Astrocyte of the hippocampus (primary cell): Measurements from ENCODE around the gene ORC3.

Source experiments
- DNase-seq: peaks from one replicate; pipeline ENCODE4 v3.0.0; 2011; ENCODE audit warnings: low read depth, low spot score

The ORC3 gene

DNA sequence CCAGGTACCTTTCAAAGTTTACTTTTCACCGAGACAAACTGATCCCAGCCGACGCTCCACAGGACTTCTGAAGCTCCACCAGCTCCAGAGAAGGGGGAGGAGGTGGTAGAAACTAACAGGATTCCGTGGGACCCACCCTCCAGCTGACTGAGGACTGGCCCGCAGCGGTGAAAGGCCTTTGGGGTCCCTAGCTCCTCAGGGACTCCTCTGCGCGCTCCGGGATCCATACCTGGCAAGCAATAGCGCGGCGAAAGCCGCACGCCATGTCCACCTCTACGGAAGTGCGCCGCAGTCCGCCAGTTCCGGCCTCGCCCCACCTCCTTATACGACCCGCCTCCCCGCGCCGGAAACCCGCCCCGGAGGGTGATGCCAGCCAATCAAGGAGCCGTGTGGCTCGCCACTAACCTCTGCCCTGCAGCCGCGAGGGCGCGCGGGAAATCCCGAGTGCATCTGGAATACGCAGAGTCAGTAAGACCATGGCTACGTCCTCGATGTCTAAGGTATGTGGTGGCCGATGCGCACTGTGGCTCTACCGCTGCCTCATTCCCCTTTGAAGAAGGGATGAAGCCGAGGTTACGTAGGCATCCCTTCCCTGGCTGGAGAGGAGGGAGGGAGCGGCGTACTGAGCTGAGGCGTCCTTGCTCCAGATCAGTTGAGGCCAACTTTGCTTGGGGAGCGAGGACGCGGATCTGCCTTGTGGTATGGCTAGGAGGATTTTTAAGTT lies at the start of gene ORC3, which contains the start of gene RARS2:
ORC3 (plus strand) TSS at position 443 of the 724 bp plus-strand sequence; CDS start at position 477, 34 bp downstream.
RARS2 (minus strand) TSS at position 295 of the 724 bp plus-strand sequence; CDS start at position 265, 30 bp downstream.
- DNase-seq = peak; percentile 98

DNA sequence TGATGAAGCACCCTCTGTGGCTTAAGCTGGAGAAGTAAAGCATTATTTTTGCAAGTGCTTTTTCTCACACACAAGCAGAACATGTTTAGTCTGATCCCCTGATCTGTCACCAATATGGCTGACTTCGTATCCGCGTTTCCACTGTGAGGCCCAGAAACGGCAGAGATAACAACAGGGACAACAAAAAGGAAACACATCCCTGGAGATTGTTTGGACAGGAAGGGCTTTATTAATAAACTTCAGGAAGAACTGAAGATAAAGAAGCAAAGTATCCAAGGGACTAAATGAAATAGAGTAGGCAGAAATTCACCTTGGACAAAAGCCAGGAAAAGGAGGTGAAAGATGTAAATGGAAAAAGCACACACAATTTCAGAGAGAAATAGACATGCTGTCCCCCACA lies 49.4 kb upstream of the ORC3 start:
- no peak for DNase-seq

DNA sequence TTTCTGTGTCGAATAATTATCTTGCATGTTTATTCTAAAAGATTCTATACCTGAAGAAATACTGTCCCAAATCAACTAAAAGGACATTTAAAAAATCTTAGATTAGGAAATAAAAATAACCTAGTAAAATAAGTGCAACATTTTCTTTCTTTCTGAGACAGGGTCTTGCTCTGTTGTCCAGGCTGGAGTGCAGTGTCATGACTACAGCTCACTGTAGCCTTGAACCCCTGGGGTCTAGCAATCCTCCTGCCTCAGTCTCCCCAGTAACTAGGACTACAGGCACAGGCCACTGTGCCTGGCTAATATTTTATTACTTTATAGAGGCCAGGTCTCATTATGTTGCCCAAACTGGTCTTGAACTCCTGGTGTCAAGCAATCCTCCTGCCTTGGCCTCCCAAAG lies 48.9 kb upstream of the ORC3 start:
- DNase-seq = no peak

DNA sequence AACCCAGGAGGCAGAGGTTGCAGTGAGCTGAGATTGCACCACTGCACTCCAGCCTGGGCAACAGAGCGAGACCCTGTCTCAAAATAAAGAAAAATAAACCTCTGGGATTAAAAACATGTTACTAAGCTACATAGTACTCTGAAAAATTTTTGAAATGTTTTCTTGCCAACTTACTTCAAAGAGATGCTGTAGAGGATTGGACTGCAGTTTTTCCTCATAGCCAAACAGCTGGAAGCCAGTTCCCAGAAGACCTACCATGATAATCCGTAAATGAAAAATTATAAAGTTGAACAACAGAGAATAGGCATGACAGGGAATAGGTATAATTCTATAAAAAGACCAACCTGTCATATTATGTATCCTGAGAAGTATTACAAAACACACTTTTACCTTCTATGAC lies 48.2 kb upstream of the ORC3 start:
- DNase-seq = no peak

DNA sequence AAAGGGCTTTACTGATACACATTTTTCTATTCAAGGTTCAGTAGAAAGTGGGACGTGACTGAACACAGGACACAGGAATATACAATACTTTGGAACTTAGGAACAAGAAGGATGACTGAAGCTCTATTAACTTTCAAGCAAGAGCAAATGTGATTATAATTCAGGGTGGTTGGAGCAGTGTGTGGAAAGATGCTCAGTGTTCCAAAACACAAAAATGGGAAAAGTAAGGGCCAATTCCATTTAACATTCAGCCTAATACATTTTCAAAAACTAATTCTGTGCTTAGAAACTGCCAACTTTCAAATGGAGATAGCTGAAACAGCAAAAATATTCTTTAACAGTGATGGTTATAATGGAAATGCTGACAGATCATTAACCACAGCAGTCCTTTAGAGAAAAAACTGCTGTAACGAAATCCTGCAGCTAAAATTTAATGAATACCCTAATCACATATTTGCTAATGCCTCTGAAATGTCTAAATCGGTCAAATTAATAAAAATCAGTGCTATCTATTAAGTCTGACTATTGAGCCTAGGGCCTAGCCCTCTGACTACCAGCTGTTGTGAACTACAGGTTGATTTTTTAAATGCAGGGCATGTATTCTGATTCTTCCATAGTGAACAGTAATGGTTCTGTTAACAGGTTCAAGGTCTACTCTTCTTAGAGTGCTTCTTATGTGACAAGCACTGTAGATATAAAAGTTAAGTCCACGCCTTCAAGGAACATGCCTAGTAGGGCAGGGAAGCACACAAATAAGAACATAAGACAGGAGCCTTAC lies 46.0 kb upstream of the ORC3 start:
- DNase-seq = no peak

DNA sequence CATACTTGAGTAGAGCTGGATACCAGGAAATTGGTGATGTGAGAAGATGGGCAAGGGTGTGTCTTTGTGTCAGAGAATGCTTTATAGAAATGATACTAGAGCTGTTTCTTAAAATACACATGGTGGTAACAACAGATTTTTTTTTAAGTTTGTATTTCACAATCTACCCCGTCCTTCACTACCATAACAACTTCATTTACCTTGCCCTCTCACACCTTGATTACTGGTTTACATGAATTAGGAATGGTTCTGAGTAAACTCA lies 45.5 kb upstream of the ORC3 start:
- DNase-seq = no peak

DNA sequence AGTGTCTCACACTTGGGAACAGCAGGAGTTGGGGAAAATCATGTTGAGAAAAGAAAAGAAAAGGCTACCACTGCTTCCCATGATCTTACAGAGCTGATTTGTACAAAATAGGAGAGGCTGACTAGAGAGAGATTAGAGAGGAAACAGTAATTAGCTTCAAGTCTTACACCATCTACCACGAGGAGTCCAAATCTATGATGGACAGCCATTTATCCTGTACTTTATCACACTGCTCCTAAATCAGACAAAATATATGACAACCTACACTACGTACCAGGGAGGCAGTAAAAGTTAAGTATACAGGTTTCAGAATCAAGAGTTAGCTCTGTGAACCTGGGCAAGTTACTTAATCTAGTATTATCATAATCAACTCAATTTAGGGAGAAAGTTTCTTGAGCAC lies 38.1 kb upstream of the ORC3 start:
- DNase-seq = no peak

DNA sequence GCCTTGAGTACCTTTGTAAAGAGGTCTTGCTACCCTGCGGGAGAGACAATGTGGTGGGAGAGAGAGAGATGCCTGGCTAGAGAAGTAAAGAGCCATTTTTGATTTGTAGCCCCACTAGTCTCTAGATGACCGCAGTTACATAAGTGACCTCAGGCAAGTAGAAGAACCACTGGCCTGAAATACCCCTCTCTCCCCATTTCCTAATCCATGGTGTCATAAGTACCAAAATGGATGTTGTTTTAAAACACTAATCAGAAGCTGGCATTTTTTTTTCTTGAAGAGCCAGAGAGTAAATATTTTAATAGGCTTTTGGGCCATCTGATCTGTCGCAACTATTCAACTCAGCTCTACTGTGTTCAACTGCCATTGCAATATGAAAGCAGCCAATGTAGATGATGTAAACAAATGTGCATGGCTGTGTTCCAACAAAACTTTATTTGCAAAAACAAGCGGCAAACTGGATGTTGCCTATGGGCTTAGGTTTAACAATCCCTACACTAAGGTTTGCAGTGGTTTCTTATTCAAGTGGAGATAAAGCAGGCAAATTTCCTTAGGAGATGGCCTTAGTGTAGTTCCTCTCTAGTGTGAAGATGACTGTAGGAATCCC lies 36.7 kb upstream of the ORC3 start:
- no peak for DNase-seq

DNA sequence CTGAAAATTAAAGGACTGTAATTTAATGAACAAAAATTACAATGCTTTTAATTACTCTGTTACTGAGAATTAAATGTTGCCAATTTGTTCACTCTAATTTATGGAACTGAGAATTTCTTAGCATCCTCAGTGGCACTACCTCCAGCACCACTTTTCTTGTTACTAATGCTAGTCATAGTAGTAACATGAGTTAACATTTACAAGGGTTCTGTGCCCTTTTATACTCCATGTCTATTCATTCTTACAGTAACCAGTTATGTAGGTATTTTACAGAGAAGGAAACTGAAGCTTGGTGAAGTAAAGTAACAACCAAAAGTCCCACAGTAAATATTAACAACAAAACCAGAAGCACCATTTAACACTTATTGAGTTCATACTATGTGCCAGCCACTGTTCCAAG lies 34.4 kb upstream of the ORC3 start:
- no peak for DNase-seq

DNA sequence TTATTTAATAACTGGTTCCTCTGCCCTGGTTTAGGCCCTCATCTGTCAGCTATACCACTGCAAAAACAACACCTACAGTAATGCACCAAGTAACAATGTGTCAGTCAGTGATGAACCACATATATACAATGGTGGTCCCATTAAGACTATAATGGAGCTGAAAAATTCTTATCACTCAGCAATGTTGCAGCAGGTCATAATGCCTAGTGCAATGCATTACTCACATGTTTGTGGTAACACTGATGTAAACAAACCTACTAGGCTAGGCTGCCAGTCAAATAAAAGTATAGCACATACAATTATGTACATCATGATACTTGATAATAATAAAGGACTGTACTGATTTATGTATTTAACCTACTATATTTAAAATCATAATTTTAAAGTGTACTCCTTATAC lies 31.5 kb upstream of the ORC3 start:
- peak; percentile 16 for DNase-seq

DNA sequence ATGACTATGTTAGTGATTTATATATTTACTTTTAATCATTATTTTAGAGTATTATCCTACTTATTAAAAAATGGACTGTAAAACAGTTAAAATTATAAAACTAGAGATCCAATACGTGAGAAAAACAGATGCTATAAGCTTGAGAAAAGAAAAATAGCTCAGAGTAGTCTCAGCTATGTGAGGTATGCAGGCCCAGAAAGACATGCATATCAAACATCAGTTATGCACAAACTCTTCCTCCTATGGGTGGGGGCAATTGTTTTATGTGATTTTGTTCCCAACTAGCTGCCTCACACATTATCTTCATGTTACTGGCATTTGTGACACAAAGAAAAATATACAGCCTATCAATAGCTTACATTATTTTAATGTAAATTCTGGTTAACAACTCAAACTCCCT lies 28.9 kb upstream of the ORC3 start:
- DNase-seq = peak; percentile 19

DNA sequence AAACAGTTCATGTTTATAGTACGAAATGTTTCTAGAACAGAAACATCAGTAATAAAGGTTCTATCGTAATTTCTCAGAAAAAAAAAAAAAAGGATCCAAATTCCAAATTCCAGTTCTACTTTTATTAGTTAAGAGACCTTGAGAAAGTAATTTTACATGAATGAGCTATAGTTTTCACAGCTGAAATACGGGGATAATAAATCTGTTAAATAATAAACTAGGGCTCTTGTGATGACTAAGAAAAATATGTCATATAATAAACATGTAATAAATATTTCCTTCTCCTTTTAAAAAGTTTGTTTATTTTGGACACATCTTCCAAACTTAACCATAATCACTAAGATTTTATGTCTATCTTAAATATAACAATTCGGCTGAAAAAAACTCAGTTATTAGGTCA lies 17.9 kb upstream of the ORC3 start:
- no peak for DNase-seq

DNA sequence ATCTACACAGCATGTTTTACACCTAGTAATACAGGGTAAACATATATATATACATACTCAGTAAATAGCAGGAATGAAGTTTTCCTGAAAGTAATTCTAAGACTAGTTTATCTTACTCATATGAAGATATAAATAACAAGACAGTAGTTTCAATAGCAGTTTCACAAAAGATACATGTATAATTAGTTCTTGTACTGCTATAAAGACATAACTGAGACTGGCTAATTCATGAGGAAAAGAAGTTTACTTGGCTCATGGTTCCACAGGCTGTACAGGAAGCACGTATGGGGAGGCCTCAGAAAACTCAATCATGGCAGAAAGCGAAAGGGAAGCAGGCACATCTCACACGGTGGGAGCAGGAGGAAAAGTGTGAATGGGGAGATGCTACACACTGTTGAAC lies 17.1 kb upstream of the ORC3 start:
- no peak for DNase-seq

DNA sequence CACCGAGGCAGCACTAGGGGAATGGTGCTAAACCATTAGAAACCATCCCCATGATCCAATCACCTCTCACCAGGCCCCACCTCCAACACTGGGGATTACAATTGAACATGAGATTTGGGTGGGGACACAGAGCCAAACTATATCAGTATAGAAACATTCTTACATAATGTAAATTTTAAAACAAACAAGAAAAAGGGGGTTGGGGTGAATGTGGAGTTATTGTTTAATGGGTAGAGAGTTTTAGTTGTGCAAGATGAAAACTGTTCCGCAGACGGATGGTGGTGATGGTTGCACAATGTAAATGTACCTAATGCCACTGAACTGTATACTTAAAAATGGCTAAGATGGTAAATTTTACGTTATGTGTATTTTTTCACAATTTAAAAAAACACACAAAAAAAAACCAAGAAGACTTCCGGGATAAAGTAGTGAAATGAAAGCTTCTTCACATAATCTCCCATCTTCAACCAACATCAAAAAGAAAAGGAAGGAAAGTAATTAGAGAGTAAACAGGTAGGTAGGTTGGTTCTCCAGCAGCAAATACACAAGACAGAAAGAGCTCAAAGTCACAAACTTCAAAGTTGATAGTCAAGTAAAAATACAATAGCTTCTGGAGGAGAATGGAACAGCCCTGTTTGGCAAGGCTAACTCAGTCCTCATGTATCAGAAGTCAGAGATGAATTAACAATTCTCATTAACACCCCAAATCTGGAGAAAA lies 16.5 kb upstream of the ORC3 start:
- DNase-seq = no peak

DNA sequence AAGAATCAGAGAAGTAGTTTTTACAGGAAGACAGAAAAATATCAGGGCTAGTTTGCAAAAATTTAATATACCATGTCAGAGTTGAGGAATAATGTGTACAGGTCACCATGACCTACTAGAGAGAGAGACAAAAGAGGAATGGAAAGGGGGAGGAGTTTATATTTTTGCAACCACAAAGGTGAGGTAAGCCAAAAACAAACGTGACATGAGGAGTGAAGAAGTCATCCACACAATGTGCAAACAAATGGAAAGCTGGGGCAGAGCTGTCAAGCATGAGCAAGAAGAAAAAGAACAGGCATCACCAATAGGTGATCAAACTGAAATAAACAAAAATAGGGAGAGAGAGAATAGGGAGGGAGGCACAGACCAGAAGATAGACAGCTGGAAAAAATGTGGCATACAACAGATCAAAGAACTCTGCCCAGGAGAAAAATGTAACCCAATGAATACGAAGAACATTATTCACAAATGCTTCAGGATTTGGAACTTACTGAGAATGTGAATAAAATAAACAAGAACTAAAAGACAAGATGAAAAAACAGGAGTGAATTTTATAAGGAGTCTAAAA lies 15.6 kb upstream of the ORC3 start:
- no peak for DNase-seq

DNA sequence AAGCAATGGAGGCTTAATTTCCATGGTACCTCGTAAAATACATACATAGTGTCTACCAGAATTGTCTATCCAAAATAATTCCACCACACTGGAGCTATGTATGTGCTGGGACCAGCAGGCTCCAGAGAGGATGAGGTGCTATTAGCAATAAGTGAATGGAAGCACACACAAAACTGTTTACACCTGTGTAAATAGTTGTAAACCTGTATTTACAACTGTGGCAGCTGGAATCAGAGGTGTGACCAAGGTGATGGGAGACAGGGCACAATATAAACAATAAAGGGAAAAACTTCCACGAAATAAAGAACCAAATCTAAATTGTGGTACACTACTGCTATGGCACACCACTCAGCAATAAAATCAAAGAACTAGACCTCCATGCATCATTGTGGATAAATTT lies 14.5 kb upstream of the ORC3 start:
- DNase-seq = no peak

DNA sequence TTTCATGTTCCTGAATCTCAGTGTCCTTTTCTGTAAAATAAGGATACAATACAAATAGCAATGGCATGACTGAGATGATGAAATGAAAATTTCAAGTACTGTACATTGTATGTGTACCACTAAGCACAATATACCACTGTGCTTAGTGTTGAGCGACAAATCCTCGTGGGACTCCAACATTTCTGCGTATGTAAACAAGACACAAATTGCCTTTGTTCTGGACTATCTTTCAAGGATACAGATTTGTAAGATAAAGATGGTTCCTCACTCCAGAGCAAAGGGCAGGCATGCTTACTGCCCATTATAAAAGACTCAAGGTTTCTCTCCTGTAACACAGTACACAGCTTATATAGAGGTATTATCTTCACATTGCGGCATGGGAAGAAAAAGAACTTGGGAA lies 6.1 kb upstream of the ORC3 start:
- no peak for DNase-seq

DNA sequence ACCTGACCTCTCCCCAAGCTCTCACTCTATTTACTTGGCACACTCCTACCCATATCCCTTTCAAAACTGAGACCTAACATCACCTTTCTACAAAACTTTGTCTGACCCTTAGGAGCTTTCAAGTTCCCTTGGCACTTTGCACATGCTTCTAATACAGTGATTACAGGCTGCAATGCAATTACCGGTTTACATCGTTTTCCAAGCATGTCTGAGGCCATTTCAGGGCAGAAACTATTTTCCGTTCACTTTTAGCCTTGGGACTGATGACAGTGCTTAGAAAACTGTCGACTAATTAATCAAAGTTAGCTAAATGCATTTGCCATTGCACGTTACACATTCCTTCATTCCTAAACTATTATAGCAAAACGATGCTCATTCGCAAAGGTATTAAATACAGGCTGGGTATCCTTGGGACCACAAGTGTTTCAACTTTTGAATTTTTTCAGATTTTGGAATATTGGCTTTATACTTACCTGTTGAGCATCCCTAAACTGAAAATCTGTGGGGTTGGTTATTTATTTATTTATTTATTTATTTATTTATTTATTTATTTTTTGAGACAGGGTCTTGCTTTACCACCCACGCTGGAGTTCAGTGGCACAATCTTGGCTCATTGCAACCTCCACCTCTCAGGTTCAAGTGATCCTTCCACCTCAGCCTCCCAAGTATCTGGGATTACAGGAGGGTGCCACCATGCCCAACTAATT lies 3.4 kb upstream of the ORC3 start:
- DNase-seq = no peak

DNA sequence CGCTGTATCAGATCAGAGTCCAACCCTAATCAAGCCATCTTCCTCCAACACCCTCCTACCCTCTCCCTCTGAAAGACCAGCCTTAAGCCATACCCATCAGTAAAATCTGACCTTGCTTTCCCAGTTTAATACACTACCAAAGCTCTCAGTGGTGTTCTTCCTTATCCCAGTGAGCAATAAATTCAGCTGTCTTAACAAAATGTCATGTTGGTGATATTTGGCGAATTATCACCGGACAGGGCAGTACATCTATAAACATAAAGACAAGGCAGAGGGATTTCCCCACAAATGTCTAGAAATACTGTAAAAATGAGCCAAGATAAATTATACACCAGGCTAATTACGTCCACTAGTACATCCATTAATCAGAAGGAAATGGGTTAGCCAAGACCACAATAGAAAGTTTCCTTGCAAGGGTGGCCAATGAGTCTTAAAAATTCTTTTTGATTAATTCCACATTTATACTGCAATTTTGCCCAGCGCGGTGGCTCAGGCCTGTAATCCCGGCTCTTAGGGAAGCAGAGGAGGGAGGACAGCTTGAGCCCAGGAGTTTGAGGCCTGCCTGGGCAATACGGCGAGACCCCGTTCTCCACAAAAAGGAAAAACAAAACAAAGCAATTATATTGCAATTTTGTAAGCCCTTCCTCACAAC lies 1.1 kb upstream of the ORC3 start:
- DNase-seq = peak; percentile 25

DNA sequence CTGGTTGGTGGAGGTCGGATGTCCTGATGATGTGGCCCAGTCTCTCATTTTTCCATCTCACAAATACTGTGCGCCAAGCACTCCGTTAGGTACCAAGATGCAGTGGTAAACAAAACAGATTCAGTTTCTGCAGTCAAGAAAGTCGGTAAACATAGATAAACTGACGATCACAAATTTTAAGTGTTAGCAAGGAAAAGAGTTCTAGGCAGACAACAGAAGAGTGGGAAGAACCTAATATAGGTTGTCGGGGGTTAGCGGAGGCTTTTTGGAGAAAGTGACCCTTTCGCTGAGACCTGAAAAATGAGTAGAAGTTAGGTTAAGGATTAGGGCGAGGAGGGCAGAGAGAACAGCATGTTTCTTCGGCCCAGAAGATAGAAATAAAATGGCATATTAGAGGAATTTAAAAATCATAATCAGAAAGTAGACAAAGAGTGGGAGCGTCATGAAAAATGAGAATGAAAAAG lies 514 bp downstream of the ORC3 start:
- no peak for DNase-seq

DNA sequence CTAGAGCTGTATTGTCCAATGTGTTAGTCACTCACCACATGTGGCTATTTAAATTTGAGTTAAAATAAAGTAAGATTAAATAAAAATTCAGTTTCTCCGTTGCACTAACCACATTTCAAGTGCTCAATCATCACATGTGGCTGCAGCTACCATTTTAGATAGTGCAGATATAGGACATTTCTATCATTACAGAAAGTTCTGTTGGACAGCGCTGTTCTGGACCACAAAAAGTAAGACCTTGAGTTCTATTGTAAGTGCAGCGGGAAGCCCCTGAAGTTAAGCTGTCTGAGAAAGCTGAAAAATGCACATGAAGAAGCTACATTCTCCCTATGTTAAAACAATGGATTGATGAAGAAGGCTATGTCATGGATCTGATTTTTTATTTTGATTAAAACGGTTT lies 1.1 kb downstream of the ORC3 start:
- DNase-seq = peak; percentile 10
